HG03060 (cell line): Measurements from ENCODE around the gene STK24.

Source experiments
- ATAC-seq: cut with Tn5 transposase; IDR thresholded peaks from one replicate; pipeline ENCODE4 v1.9.1; 2021; ENCODE audit warnings: low read depth, moderate number of reproducible peaks; ENCODE audit not compliant: unreplicated experiment

STK24 gene

GRCh38 chr13:98557937-98558792 is 18.7 kb downstream of the STK24 start:
- no peak for ATAC-seq

- no peak for ATAC-seq
Observed at GRCh38 chr13:98556968-98557631, 19.8 kb downstream of the STK24 start.

GRCh38 chr13:98556142-98556816 is 20.6 kb downstream of the STK24 start:
- no peak for ATAC-seq

GRCh38 chr13:98549728-98550317 is 27.1 kb downstream of the STK24 start:
- peak; percentile 58 for ATAC-seq

- ATAC-seq: no peak
Observed at GRCh38 chr13:98549006-98549727, 27.7 kb downstream of the STK24 start.

GRCh38 chr13:98548230-98548629 is 28.7 kb downstream of the STK24 start:
- no peak for ATAC-seq

GRCh38 chr13:98547455-98547854 is 29.5 kb downstream of the STK24 start:
- no peak for ATAC-seq

GRCh38 chr13:98546402-98546801 is 30.5 kb downstream of the STK24 start:
- ATAC-seq: no peak

- no peak for ATAC-seq
Observed at GRCh38 chr13:98544104-98544710, 32.7 kb downstream of the STK24 start.

GRCh38 chr13:98543378-98544103 is 33.4 kb downstream of the STK24 start:
- no peak for ATAC-seq

- no peak for ATAC-seq
Observed at GRCh38 chr13:98542568-98543377, 34.1 kb downstream of the STK24 start.

- ATAC-seq: no peak
Observed at GRCh38 chr13:98541701-98542203, 35.2 kb downstream of the STK24 start.

- no peak for ATAC-seq
Observed at GRCh38 chr13:98541191-98541590, 35.7 kb downstream of the STK24 start.

- no peak for ATAC-seq
Observed at GRCh38 chr13:98540476-98540875, 36.4 kb downstream of the STK24 start.

GRCh38 chr13:98539666-98540065 is 37.2 kb downstream of the STK24 start:
- ATAC-seq: no peak

GRCh38 chr13:98538876-98539275 is 38.0 kb downstream of the STK24 start:
- ATAC-seq: no peak

- ATAC-seq: no peak
Observed at GRCh38 chr13:98537740-98538139, 39.2 kb downstream of the STK24 start.

- ATAC-seq: no peak
Observed at GRCh38 chr13:98537306-98537705, 39.6 kb downstream of the STK24 start.
